Mucosa of rectum (tissue), 2 donors: ENCODE results near the gene ARMH2.

ENCODE experiments used
- H3K27ac ChIP-seq, 2 donors: one replicate each; pipeline ENCODE4 v1.7.0; 2013; ENCODE audit warnings: inconsistent platforms in 2 of 2, low read depth in 2 of 2, low read length in 2 of 2
- H3K27me3 ChIP-seq, 2 donors: one replicate each; pipeline ENCODE4 v1.7.0; 2013; ENCODE audit warnings: low read length in 2 of 2; ENCODE audit not compliant: control insufficient read depth in 2 of 2, insufficient read depth in 2 of 2
- H3K36me3 ChIP-seq, 2 donors: one replicate each; pipeline ENCODE4 v1.7.0; 2013; ENCODE audit warnings: low read length in 2 of 2; ENCODE audit not compliant: control insufficient read depth in 2 of 2, insufficient read depth in 2 of 2
- H3K4me1 ChIP-seq, 2 donors: one replicate each; pipeline ENCODE4 v1.7.0; 2013; ENCODE audit warnings: low read length in 2 of 2, mild to moderate bottlenecking in 1 of 2; ENCODE audit not compliant: control insufficient read depth in 2 of 2, insufficient read depth in 2 of 2
- H3K4me3 ChIP-seq, 2 donors: one replicate each; pipeline ENCODE4 v1.7.0; 2013; ENCODE audit warnings: low read length in 2 of 2
- H3K9ac ChIP-seq, 2 donors: one replicate each; pipeline ENCODE4 v1.7.0; 2013; ENCODE audit warnings: low read length in 2 of 2, low read depth in 1 of 2, mild to moderate bottlenecking in 1 of 2
- H3K9me3 ChIP-seq, 2 donors: one replicate each; pipeline ENCODE4 v1.7.0; 2013; ENCODE audit warnings: low read length in 2 of 2; ENCODE audit not compliant: control insufficient read depth in 2 of 2
- donor health status: healthy.
- donor health status: Normal muscosa, but diverticular disease.

The ARMH2 gene

DNA sequence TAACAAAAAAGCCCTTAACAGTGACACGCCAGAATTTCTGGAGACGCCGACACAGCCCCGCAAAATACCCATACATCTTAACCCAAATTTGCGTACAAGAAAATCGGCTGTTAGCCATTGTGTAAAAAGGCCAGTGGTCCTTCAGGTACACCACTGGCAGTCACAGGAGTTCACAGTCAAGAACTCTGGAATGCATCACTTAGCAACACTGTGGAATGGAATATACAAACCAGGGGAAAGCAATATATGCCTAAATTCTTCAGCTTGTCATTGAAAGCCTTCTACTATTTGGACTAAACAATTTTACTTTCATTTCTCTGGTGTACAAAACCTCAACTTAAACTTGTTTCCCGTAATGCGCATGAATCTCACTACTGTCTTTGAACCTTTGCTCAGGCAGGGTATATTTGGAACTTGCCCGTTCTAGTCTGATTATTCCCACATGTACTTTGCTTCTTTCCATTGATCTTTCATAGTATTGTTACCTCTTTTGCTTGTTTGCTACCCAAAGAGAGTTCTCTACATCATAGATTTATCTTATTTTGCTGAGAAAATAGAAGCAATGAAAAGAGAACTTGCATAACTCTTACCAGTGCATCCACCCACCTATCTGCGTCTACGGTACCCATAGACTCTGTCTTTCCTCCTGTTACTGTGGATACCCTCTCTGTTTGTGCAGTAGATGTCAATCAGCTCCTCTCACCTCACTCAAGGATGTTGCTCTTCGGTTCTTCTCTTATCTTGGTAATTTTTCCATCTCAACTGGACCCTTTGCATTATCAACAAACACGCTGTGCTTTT lies at the start of gene ARMH2:
TSS of gene ARMH2 (minus strand) at position 178 of the 801 bp plus-strand sequence. CDS start at position 118, 60 bp downstream.
- Histone ChIP-seq H3K4me3 (no peak within 1 kb of the TSS), H3K27me3 (no peaks in the 10 kb centered on the region), H3K4me1 (no peaks in the 10 kb centered on the region), H3K36me3 (no peaks in the 10 kb centered on the region), H3K9ac (no peak within 1 kb of the TSS), H3K9me3 (no peaks in the 10 kb centered on the region), H3K27ac (no peak within 1 kb of the TSS)

- no peaks in the 10 kb centered on the region for H3K9me3 ChIP-seq
- no peak overlapping the region for H3K9ac ChIP-seq
- H3K27ac ChIP-seq = no peak overlapping the region
- H3K36me3 ChIP-seq = peaks cover 0 to 4% of the 10 kb centered on the region in 2 donors
- no peaks in the 10 kb centered on the region for H3K4me1 ChIP-seq
- H3K27me3 ChIP-seq = no peaks in the 10 kb centered on the region
- H3K4me3 ChIP-seq = no peak overlapping the region
Measured at GRCh38 chr6:24848461-24848860, 49.7 kb upstream of the ARMH2 start.

- Histone ChIP-seq H3K36me3 (peaks cover 0 to 4% of the 10 kb centered on the region in 2 donors), H3K4me3 (no peak overlapping the region), H3K9ac (no peak overlapping the region), H3K4me1 (no peaks in the 10 kb centered on the region), H3K27ac (no peak overlapping the region), H3K9me3 (no peaks in the 10 kb centered on the region), H3K27me3 (no peaks in the 10 kb centered on the region)
Measured at GRCh38 chr6:24847402-24847801, 48.7 kb upstream of the ARMH2 start.

DNA sequence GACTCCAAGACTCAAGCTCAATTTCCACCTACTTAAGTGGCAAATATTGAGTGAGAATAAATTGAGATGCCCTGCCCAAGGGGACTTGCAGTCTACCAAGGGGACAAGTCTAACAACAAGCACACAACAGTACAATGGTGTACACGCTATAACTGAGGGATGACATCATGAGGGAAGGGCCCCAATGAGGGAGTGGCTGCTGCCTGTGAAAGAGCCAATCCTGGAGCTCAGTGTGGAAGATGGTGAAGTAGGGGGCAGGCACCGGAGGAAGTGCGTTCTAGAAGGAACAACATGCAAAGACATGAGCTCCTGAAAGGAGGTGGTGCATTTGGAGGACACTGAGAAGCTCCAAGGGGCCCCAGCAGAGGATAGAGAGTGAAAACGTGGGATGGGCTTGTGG lies 46.9 kb upstream of the ARMH2 start:
- H3K4me3 ChIP-seq = no peak overlapping the region
- peaks cover 0 to 4% of the 10 kb centered on the region in 2 donors for H3K36me3 ChIP-seq
- H3K9ac ChIP-seq = no peak overlapping the region
- H3K9me3 ChIP-seq = no peaks in the 10 kb centered on the region
- H3K4me1 ChIP-seq = no peaks in the 10 kb centered on the region
- no peak overlapping the region for H3K27ac ChIP-seq
- H3K27me3 ChIP-seq = no peaks in the 10 kb centered on the region

DNA sequence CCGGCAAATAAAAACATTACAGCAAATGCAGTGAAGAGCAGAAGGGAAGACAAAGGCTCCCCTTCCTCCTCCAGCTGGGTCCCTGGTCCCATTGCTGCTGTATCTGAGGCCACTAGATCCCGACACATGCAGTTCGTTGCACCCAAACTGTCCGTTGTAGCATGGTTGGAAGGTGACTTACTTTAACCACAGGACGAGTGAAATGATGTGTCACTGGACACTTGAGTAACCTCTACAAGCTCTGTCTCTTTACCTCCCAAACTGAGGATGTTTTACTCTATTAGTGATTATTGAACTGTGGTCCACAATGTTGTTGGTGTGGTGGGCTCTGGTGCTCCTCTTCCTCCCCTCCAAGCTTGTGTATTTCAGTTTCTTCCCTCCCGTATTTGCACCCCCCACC lies 46.2 kb upstream of the ARMH2 start:
- peaks cover 0 to 4% of the 10 kb centered on the region in 2 donors for H3K36me3 ChIP-seq
- no peaks in the 10 kb centered on the region for H3K9me3 ChIP-seq
- H3K27me3 ChIP-seq = no peaks in the 10 kb centered on the region
- no peaks in the 10 kb centered on the region for H3K4me1 ChIP-seq
- no peak overlapping the region for H3K9ac ChIP-seq
- no peak overlapping the region for H3K4me3 ChIP-seq
- H3K27ac ChIP-seq = no peak overlapping the region

- Histone ChIP-seq H3K4me1 (no peaks in the 10 kb centered on the region), H3K36me3 (peaks cover 0 to 3% of the 10 kb centered on the region in 2 donors), H3K27me3 (no peaks in the 10 kb centered on the region), H3K9me3 (no peaks in the 10 kb centered on the region), H3K9ac (no peak overlapping the region), H3K4me3 (no peak overlapping the region), H3K27ac (no peak overlapping the region)
Measured at GRCh38 chr6:24844061-24844460, 45.3 kb upstream of the ARMH2 start.

DNA sequence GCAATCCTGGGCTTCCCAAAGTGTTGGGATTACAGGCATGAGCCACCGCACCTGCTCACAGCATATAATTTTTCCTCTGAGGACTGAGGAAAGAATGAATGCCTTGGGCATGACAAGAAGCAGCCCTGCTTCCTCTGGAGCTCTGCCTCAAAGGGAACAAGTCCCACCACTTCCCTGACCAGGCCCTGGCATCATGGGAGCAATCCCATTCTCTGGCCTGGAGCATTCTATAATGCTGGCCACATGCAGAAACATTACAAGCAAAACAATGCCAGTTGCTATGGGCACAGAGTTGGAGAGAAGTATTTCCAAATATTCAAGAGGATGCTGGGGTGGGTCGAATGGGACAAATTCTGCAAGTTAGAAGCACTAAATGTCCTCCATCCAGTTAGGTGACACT lies 41.5 kb upstream of the ARMH2 start:
- Histone ChIP-seq H3K4me1 (no peaks in the 10 kb centered on the region), H3K27ac (no peak overlapping the region), H3K4me3 (no peak overlapping the region), H3K9ac (no peak overlapping the region), H3K27me3 (no peaks in the 10 kb centered on the region), H3K36me3 (no peaks in the 10 kb centered on the region), H3K9me3 (no peaks in the 10 kb centered on the region)

- H3K36me3 ChIP-seq = no peaks in the 10 kb centered on the region
Measured at GRCh38 chr6:24838994-24839393, 40.3 kb upstream of the ARMH2 start.

GRCh38 chr6:24838081-24838480 lies 39.4 kb upstream of the ARMH2 start:
- no peaks in the 10 kb centered on the region for H3K9me3 ChIP-seq
- no peaks in the 10 kb centered on the region for H3K36me3 ChIP-seq
- no peak overlapping the region for H3K4me3 ChIP-seq
- H3K27ac ChIP-seq = no peak overlapping the region
- H3K4me1 ChIP-seq = no peaks in the 10 kb centered on the region
- no peak overlapping the region for H3K9ac ChIP-seq
- H3K27me3 ChIP-seq = no peaks in the 10 kb centered on the region

More at GRCh38 chr6:24838994-24839393, 40.3 kb upstream of the ARMH2 start:
- H3K27me3 ChIP-seq = no peaks in the 10 kb centered on the region
- no peak overlapping the region for H3K9ac ChIP-seq
- H3K9me3 ChIP-seq = no peaks in the 10 kb centered on the region
- no peak overlapping the region for H3K4me3 ChIP-seq
- H3K4me1 ChIP-seq = no peaks in the 10 kb centered on the region
- no peak overlapping the region for H3K27ac ChIP-seq

- Histone ChIP-seq H3K27ac (no peak overlapping the region), H3K4me3 (no peak overlapping the region), H3K9me3 (no peaks in the 10 kb centered on the region), H3K4me1 (no peaks in the 10 kb centered on the region), H3K27me3 (no peaks in the 10 kb centered on the region), H3K9ac (no peak overlapping the region), H3K36me3 (no peaks in the 10 kb centered on the region)
Measured at GRCh38 chr6:24836109-24836508, 37.4 kb upstream of the ARMH2 start.
